Left colon (tissue), 2 donors: ENCODE measurements around the gene IFIT2. TPM values are rescaled to one million over a fixed set of nuclear protein-coding genes. Genes with fewer than 3 reads are reported as not detected.
"Not testable (repeated sequence)": the region's sequence is repeated elsewhere in the genome, so short reads cannot be mapped to it uniquely, and the experiment has no call there.

Source experiments
- ATAC-seq: fragments of 200-7000 bp; cut with Tn5 transposase; one replicate; pipeline ENCODE4 v1.9.1; 2020; ENCODE audit warnings: mild to moderate bottlenecking, moderate library complexity
- DNase-seq, 2 donors: peaks; one replicate each; pipeline ENCODE4 v3.0.0-alpha.2; 2020
- intact Hi-C, 2 donors: fragments of 100-400 bp; cut with DNase I in 1 of 2; cut with micrococcal nuclease in 1 of 2; formaldehyde crosslinking; loops; one replicate each; pipeline versions ENCODE4 v1.11.2 to v1.14.0; 2022; cut with DNase I, micrococcal nuclease
- total RNA-seq, 2 donors: library from RNA; stranded (reverse); fragmentation: NEBNext Ultra II Directional; extraction: Animal tissue kit (Norgen Biotek cat#: 25700); gene quantifications; one replicate each; pipeline ENCODE4 v1.2.1, GENCODE V29; 2021
- donor health status: DM: no; HTN: no; CAD: no.
- donor health status: DM: yes; HTN: yes; CAD: no.

IFIT2 gene
- total RNA-seq, 2 donors from 2014 or later = 4.3 to 7.1 TPM

GRCh38 chr10:89304446-89304845 is 2.6 kb downstream of the IFIT2 start:
- DNase-seq (no peak), ATAC-seq (no peak)
- intact Hi-C loops = no loop called here

GRCh38 chr10:89304925-89305324 is 3.1 kb downstream of the IFIT2 start:
- intact Hi-C loops = no loop called here
- DNase-seq = no peak
- no peak for ATAC-seq

- intact Hi-C loops = no loop called here
- ATAC-seq = peak; percentile 57
- DNase-seq = no peak
Observed at GRCh38 chr10:89305766-89306433, 4.1 kb downstream of the IFIT2 start.

GRCh38 chr10:89306434-89307268 is 4.8 kb downstream of the IFIT2 start:
- ATAC-seq = no peak
- DNase-seq = no peak
- intact Hi-C loops = no loop called here

- ATAC-seq = no peak
- intact Hi-C loops = no loop called here
Observed at GRCh38 chr10:89307269-89307577, 5.4 kb downstream of the IFIT2 start.

GRCh38 chr10:89308266-89308665 is 6.4 kb downstream of the IFIT2 start:
- no peak for ATAC-seq
- no peak for DNase-seq
- intact Hi-C loops = no loop called here

More at GRCh38 chr10:89307269-89307577, 5.4 kb downstream of the IFIT2 start:
- no peak for DNase-seq

GRCh38 chr10:89308736-89309135 is 6.9 kb downstream of the IFIT2 start:
- ATAC-seq (no peak), DNase-seq (no peak)
- intact Hi-C loops = no loop called here

GRCh38 chr10:89309156-89310055 is 7.6 kb downstream of the IFIT2 start:
- intact Hi-C loops = no loop called here
- ATAC-seq = no peak
- DNase-seq = no peak

- intact Hi-C loops = no loop called here
- ATAC-seq = no peak
- no peak for DNase-seq
Observed at GRCh38 chr10:89310056-89310893, 8.4 kb downstream of the IFIT2 start.

GRCh38 chr10:89312973-89313372 is 11.1 kb downstream of the IFIT2 start:
- DNase-seq (no peak), ATAC-seq (no peak)
- intact Hi-C loops = no loop called here

- no peak for ATAC-seq
- intact Hi-C loops = no loop called here
- no peak for DNase-seq
Observed at GRCh38 chr10:89314676-89315075, 12.8 kb downstream of the IFIT2 start.

- intact Hi-C loops, ATAC-seq, DNase-seq: not testable (repeated sequence)
Observed at GRCh38 chr10:89318047-89318446, 16.2 kb downstream of the IFIT2 start.

GRCh38 chr10:89325081-89325480 is 23.2 kb downstream of the IFIT2 start:
- intact Hi-C loops, ATAC-seq, DNase-seq: not testable (repeated sequence)

- DNase-seq, intact Hi-C loops, ATAC-seq: not testable (repeated sequence)
Observed at GRCh38 chr10:89325856-89326255, 24.0 kb downstream of the IFIT2 start.

- intact Hi-C loops = no loop called here
- peak; percentile 57 for ATAC-seq
- DNase-seq = peak; percentile 21 to 46
Observed at GRCh38 chr10:89327803-89328441, 26.1 kb downstream of the IFIT2 start, which contains the start of gene IFIT3. IFIT3 (plus strand) TSS chr10:89327997; CDS start chr10:89328074, 77 bp downstream.

- no peak for DNase-seq
- intact Hi-C loops = no loop called here
- ATAC-seq = no peak
Observed at GRCh38 chr10:89329151-89329550, 27.3 kb downstream of the IFIT2 start.

- ATAC-seq, DNase-seq, intact Hi-C loops: not testable (repeated sequence)
Observed at GRCh38 chr10:89330014-89330413, 28.2 kb downstream of the IFIT2 start.
